ENCODE data around the gene NBDY. TPM values are rescaled to one million over a fixed set of nuclear protein-coding genes. Genes with fewer than 3 reads are reported as not detected.
"Not testable (repeated sequence)": the region's sequence is repeated elsewhere in the genome, so short reads cannot be mapped to it uniquely, and the experiment has no call there.

The NBDY gene
- total and polyA plus RNA-seq, 2 donors (not counting 3 experiments of a cell fraction or from before 2014, with no cell fraction given) = 33.0 to 57.3 TPM

DNA sequence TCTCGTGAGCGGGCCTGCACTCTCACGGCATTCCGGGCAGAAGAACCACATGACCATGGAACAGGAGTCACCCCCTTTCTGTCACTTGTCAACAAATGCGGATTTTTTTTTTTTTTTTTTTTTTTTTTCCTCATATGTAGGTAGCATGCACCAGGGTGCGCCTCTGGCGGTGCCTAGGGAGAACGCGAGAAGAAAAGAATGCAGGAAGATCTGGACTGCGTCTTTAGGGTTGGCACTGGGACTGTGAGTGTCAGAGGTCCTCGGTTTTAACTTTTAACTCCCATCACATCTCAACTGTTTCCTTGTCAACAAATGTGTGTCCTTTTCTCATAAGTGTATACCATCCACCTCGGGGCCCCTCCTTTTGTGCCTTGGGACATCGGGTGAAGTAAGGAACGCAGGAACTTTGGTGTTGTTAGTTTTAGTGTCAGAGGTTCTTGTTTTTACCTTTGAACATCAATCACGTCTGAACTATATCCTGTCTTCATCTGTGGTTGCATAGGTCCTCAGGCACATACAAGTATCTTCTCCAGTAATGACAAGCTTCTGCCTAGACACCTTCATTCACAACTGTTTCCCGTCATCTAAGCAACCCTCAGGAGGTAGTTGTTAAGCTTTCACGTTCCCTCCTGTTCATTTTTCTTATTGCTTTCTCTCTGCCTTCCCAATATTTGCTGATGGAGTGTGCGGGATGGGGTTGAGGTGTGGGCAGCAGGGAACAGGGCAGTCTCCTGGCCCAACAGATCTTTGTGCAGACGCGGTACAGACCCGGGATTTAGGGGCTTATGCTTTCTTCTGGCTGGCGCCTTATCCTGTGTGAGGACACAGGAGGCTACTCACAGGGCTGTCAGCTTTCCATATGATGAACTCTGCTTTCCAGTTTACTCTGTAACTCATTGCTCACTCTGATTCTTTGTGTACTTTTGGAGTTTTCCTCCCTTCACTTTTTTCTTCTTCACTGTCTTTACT is 51.9 kb downstream of the NBDY start:
- DNase-seq (ENCODE audit: low read depth, low spot score); H3K9me3 ChIP-seq (replicated peaks; ENCODE audit: control insufficient read depth, insufficient read depth, low read length); POLR2A ChIA-PET; H4K20me1 ChIP-seq (replicated peaks; ENCODE audit: control insufficient read depth, extremely low read depth, insufficient read depth, low read length); H3K9ac ChIP-seq (replicated peaks; ENCODE audit: extremely low read depth, insufficient read depth, low read length); BruUV-seq (replicated peaks); FAIRE-seq; H2AFZ ChIP-seq (ENCODE audit: low read depth, low read length); H3K4me3 ChIP-seq (replicated peaks in 1 of 3; ENCODE audit: insufficient read depth in 1 of 3, low read depth in 1 of 3, low read length in 3 of 3); dilution Hi-C loops (cut with MboI; ENCODE audit: extremely low pct_ligation_motif_present, low sequenced_read_pairs); H3K4me1 ChIP-seq (ENCODE audit: control insufficient read depth, extremely low read depth, insufficient read depth, low read length); H3K36me3 ChIP-seq (ENCODE audit: control insufficient read depth in 2 of 2, extremely low read depth in 1 of 2, insufficient read depth in 2 of 2, low read length in 2 of 2); H3K27ac ChIP-seq (ENCODE audit: insufficient read depth, low read depth, low read length); intact Hi-C loops (cut with micrococcal nuclease); H3K9me1 ChIP-seq (replicated peaks; ENCODE audit: control insufficient read depth, extremely low read depth, insufficient read depth, low read length); H3K4me2 ChIP-seq (ENCODE audit: insufficient read depth, low read length); H3K27me3 ChIP-seq (ENCODE audit: control insufficient read depth in 2 of 2, insufficient read depth in 2 of 2, low read length in 2 of 2); H3K79me2 ChIP-seq (ENCODE audit: control insufficient read depth, insufficient read depth, low read length): not testable (repeated sequence)
- CTCF ChIA-PET = interaction anchor here (1.8 kb wide), 1 partner anchor 197 kb away, joined by 4 read pairs; no protein-coding TSS in a partner anchor

DNA sequence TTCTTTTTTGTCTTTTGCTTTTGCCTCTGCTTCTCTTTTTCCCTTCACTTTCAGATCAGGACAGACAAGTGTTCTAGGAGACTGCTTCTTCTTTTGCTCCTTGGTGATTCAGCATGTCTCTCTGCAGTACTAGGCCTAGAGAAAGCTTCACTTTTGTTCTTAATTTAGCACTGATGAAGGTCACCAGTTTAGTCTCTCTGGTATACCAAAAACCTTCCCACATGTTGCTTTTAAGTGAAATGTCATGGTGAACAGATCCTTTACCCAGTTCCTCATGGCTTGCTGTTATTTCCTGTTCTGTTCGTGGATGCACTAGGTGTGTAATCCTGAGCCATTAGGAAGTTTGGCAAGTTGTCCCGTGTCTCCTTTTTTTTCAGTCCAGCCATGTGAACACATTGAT is 53.3 kb downstream of the NBDY start:
- intact Hi-C loops (cut with micrococcal nuclease) = no loop called here

More for the DNA sequence above, 53.3 kb downstream of the NBDY start:
- DNase-seq (ENCODE audit: low read depth, low spot score) = no peak
- Histone ChIP-seq H3K4me3 (replicated peaks in 1 of 3; ENCODE audit: insufficient read depth in 1 of 3, low read depth in 1 of 3, low read length in 3 of 3) (no peak overlapping the region), H3K27me3 (ENCODE audit: control insufficient read depth in 2 of 2, insufficient read depth in 2 of 2, low read length in 2 of 2) (no peaks in the 10 kb centered on the region), H3K4me2 (ENCODE audit: insufficient read depth, low read length) (no peak overlapping the region), H4K20me1 (replicated peaks; ENCODE audit: control insufficient read depth, extremely low read depth, insufficient read depth, low read length) (no peaks in the 10 kb centered on the region), H3K9ac (replicated peaks; ENCODE audit: extremely low read depth, insufficient read depth, low read length) (no peak overlapping the region), H3K36me3 (ENCODE audit: control insufficient read depth in 2 of 2, extremely low read depth in 1 of 2, insufficient read depth in 2 of 2, low read length in 2 of 2) (no peaks in the 10 kb centered on the region), H3K4me1 (ENCODE audit: control insufficient read depth, extremely low read depth, insufficient read depth, low read length) (no peaks in the 10 kb centered on the region), H3K27ac (ENCODE audit: insufficient read depth, low read depth, low read length) (no peak overlapping the region), H3K9me3 (replicated peaks; ENCODE audit: control insufficient read depth, insufficient read depth, low read length) (no peaks in the 10 kb centered on the region), H2AFZ (ENCODE audit: low read depth, low read length) (no peak overlapping the region), H3K79me2 (ENCODE audit: control insufficient read depth, insufficient read depth, low read length) (no peaks in the 10 kb centered on the region), H3K9me1 (replicated peaks; ENCODE audit: control insufficient read depth, extremely low read depth, insufficient read depth, low read length) (no peaks in the 10 kb centered on the region)
- ChIA-PET CTCF (interaction anchor here (1.8 kb wide), 1 partner anchor 196 kb away, joined by 4 read pairs; no protein-coding TSS in a partner anchor), POLR2A (no interaction called here)
- no TSS peak for BruUV-seq (replicated peaks)
- no peak for FAIRE-seq
- dilution Hi-C loops (cut with MboI; ENCODE audit: extremely low pct_ligation_motif_present, low sequenced_read_pairs) = no loop called here
- TF ChIP-seq POLR2A (IDR thresholded peaks at IDR 0.05; ENCODE audit: low read depth, low read length) (no peak), EZH2 (IDR thresholded peaks at IDR 0.05; ENCODE audit: borderline replicate concordance, low read depth, low read length, severe bottlenecking) (no peak), FOS (IDR thresholded peaks at IDR 0.05; ENCODE audit: borderline replicate concordance, insufficient read depth, low read length) (no peak), MYC (IDR thresholded peaks at IDR 0.05; ENCODE audit: low read depth, low read length) (no peak), JUN (IDR thresholded peaks at IDR 0.05; ENCODE audit: borderline replicate concordance, insufficient read depth, insufficient read length, low read depth) (no peak), POLR2AphosphoS5 (IDR thresholded peaks at IDR 0.05; ENCODE audit: insufficient read depth, low read depth, low read length) (no peak), GATA2 (IDR thresholded peaks at IDR 0.05; ENCODE audit: insufficient read depth, insufficient read length, low read depth, low read length) (no peak)
- TF ChIP-seq, protein P1, sequence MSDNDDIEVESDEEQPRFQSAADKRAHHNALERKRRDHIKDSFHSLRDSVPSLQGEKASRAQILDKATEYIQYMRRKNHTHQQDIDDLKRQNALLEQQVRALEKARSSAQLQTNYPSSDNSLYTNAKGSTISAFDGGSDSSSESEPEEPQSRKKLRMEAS (IDR thresholded peaks at IDR 0.05; ENCODE audit: insufficient read depth, insufficient read length) = no peak
- TF ChIP-seq, protein P2, sequence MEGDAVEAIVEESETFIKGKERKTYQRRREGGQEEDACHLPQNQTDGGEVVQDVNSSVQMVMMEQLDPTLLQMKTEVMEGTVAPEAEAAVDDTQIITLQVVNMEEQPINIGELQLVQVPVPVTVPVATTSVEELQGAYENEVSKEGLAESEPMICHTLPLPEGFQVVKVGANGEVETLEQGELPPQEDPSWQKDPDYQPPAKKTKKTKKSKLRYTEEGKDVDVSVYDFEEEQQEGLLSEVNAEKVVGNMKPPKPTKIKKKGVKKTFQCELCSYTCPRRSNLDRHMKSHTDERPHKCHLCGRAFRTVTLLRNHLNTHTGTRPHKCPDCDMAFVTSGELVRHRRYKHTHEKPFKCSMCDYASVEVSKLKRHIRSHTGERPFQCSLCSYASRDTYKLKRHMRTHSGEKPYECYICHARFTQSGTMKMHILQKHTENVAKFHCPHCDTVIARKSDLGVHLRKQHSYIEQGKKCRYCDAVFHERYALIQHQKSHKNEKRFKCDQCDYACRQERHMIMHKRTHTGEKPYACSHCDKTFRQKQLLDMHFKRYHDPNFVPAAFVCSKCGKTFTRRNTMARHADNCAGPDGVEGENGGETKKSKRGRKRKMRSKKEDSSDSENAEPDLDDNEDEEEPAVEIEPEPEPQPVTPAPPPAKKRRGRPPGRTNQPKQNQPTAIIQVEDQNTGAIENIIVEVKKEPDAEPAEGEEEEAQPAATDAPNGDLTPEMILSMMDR (IDR thresholded peaks at IDR 0.05; ENCODE audit: extremely low read depth in 1 of 2, insufficient read depth in 1 of 2, low read depth in 1 of 2, low read length in 2 of 2) = no peak
